D721Med (cell line): ENCODE measurements around the gene PDCD4.

Experiments used
- DNase-seq: peaks from one replicate; pipeline ENCODE4 v3.0.0; 2011; ENCODE audit warnings: low spot score; ENCODE audit not compliant: insufficient read length
- FAIRE-seq: peaks from 2 replicates; lab custom pipeline; 2011; peaks lifted over from hg19 to GRCh38; lab: Jason Lieb, UNC
- CTCF ChIP-seq: IDR thresholded peaks from 2 replicates; pipeline ENCODE4 v1.5.1; 2012; ENCODE audit warnings: mild to moderate bottlenecking, control low read depth; ENCODE audit not compliant: insufficient read depth; ENCODE audit errors: missing control alignments

PDCD4 gene

GRCh38 chr10:110861476-110861875 lies 10.3 kb upstream of the PDCD4 start:
- no peak for TF ChIP-seq CTCF
- DNase-seq = no peak
- no peak for FAIRE-seq

- TF ChIP-seq CTCF = no peak
- DNase-seq = no peak
- no peak for FAIRE-seq
Observed at GRCh38 chr10:110861930-110862649, 9.6 kb upstream of the PDCD4 start.

- FAIRE-seq (no peak), DNase-seq (no peak)
- TF ChIP-seq CTCF = no peak
Observed at GRCh38 chr10:110862961-110863360, 8.8 kb upstream of the PDCD4 start.

- DNase-seq (no peak), FAIRE-seq (no peak)
- TF ChIP-seq CTCF = no peak
Observed at GRCh38 chr10:110863361-110863760, 8.4 kb upstream of the PDCD4 start.

- no peak for TF ChIP-seq CTCF
- DNase-seq (no peak), FAIRE-seq (no peak)
Observed at GRCh38 chr10:110863956-110864355, 7.8 kb upstream of the PDCD4 start.

GRCh38 chr10:110864662-110865140 lies 7.0 kb upstream of the PDCD4 start:
- no peak for TF ChIP-seq CTCF
- no peak for FAIRE-seq
- DNase-seq = no peak

- TF ChIP-seq CTCF = no peak
- no peak for FAIRE-seq
- DNase-seq = no peak
Observed at GRCh38 chr10:110865186-110865808, 6.4 kb upstream of the PDCD4 start.
